Stomach (tissue), 9 donors: Measurements from ENCODE around the gene MDM4. TPM values are rescaled to one million over a fixed set of nuclear protein-coding genes. Genes with fewer than 3 reads are reported as not detected.

Source experiments
- DNase-seq, 2 donors: peaks; one replicate each; pipeline versions ENCODE4 v3.0.0 to v3.0.0-alpha.2; 2013 to 2019
- H3K27ac ChIP-seq, 5 donors: fragments of 200-600 bp in 4 of 5; sonication (generic) in 4 of 5; one replicate each; pipeline ENCODE4 v1.5.1; 2013 to 2019; ENCODE audit warnings: mild to moderate bottlenecking in 1 of 5, moderate library complexity in 1 of 5
- H3K27me3 ChIP-seq, 3 donors: fragments of 200-600 bp; sonication (generic); one replicate each; pipeline ENCODE4 v1.5.1; 2017 to 2019; ENCODE audit warnings: mixed run types in 1 of 3
- H3K36me3 ChIP-seq, 4 donors: fragments of 200-600 bp; sonication (generic); 1 replicate in 3 of 4; 2 replicates in 1 of 4; pipeline ENCODE4 v1.5.1; 2016 to 2019
- H3K4me1 ChIP-seq, 4 donors: fragments of 200-600 bp; sonication (generic); one replicate each; pipeline ENCODE4 v1.5.1; 2016 to 2019
- H3K4me3 ChIP-seq, 4 donors: fragments of 200-600 bp; sonication (generic) in 3 of 4; one replicate each; pipeline ENCODE4 v1.5.1; 2016 to 2019; ENCODE audit warnings: mild to moderate bottlenecking in 1 of 4
- H3K9me3 ChIP-seq, 4 donors: fragments of 200-600 bp; sonication (generic); one replicate each; pipeline ENCODE4 v1.5.1; 2016 to 2019
- CTCF ChIP-seq, 7 experiments: fragments of 450-650 bp in 4 of 7; fragments of 200-600 bp in 3 of 7; sonication (generic) in 3 of 7; IDR thresholded peaks; one replicate each; pipeline ENCODE4 v1.5.1; 2016 to 2019; ENCODE audit warnings: antibody characterized with exemption in 7 of 7, control low read depth in 2 of 7, mild to moderate bottlenecking in 1 of 7
- EP300 ChIP-seq: sonication (generic); formaldehyde crosslinking; IDR thresholded peaks from one replicate; pipeline ENCODE4 v1.6.1; 2017; ENCODE audit warnings: antibody characterized with exemption
- POLR2A ChIP-seq, 4 donors: fragments of 450-650 bp; IDR thresholded peaks; one replicate each; pipeline ENCODE4 v1.6.1; 2016; ENCODE audit warnings: antibody characterized with exemption in 4 of 4, control low read depth in 2 of 4, mild to moderate bottlenecking in 1 of 4, moderate library complexity in 1 of 4
- POLR2AphosphoS5 ChIP-seq, 3 donors: sonication (generic); formaldehyde crosslinking; IDR thresholded peaks; one replicate each; pipeline ENCODE4 v1.6.1; 2016; ENCODE audit warnings: antibody characterized with exemption in 3 of 3
- WGBS, 5 donors: extraction: QIAGEN DNeasy Blood & Tissue Kit in 3 of 5; methylation state at CpG; one replicate each; pipeline versions ENCODE4 v1.1.5 to v1.1.7; 2013 to 2018; 5-methylcytosine and 5-hydroxymethylcytosine counted together
- intact Hi-C: fragments of 100-400 bp; cut with DNase I; formaldehyde crosslinking; loops from one replicate; pipeline ENCODE4 v1.15.1; 2023; ENCODE audit warnings: low total_unique reads
- polyA plus RNA-seq, 3 donors: library from polyadenylated mRNA; stranded (reverse); fragments of 200-250 nt; gene quantifications; one replicate each; pipeline ENCODE4 v1.2.3, GENCODE V29; 2013
- total RNA-seq, 5 donors: library from RNA; depleted of rRNA; stranded (reverse); fragments of >200 nt; gene quantifications; one replicate each; pipeline versions ENCODE4 v1.1.0 to v1.2.3, GENCODE V29; 2014 to 2016
- donor health status: healthy with polysubstance abuse.
- donor health status: Bipolar disorder and iron deficiency.
- donor health status: healthy.

MDM4 gene
- total and polyA plus RNA-seq, 8 donors, result 2.3 to 265 (median 44.4) TPM

DNA sequence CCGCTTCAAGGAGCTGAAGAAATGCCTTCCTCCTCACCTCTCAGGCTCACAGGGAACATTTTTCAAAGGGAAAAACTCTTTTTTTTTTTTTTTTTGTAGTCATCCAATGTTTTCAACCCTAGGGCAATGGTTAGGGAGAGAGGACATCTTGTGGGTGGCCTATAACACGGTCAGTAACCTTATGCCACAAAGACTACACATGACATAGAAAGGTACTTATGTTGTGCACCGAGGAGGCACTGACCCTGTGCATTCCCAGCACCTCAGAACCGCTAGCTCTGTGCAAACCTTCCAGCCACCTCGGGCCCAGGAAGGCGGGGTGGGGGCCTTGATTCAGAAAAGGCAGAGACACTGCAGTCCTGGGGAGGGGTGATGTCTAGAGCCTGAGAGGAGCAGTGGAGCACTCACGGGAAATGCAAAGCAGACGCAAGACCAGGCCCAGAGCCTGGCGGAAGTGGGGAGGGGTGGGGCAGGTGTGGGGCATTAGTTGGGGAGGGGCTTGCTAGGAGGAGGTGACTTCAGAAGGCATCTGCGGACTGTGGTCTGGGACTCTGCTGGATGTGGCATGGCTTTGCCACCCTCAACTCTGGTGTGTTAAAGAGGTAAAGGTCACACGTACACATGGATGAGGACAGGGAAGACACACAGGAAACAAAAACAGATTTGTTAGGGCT lies 68.6 kb downstream of the MDM4 start:
- no peak overlapping the region for H3K4me3 ChIP-seq
- H3K27ac ChIP-seq, result no peak overlapping the region
- TF ChIP-seq CTCF (IDR thresholded peaks at IDR 0.05) (no peak), POLR2AphosphoS5 (IDR thresholded peaks at IDR 0.05) (no peak), EP300 (no peak), POLR2A (IDR thresholded peaks at IDR 0.05) (no peak)
- no peaks in the 10 kb centered on the region for H3K9me3 ChIP-seq
- no peaks in the 10 kb centered on the region for H3K4me1 ChIP-seq
- intact Hi-C loops, result no loop called here
- peaks cover 0 to under 1% (median 0%) of the 10 kb centered on the region in 4 donors for H3K36me3 ChIP-seq
- peak in 1 of 2 donors; percentile 25 for DNase-seq
- WGBS, 5 donors, result 76 to 84% (median 80%) methylated on average over 11 of the region's 11 CpGs
- no peaks in the 10 kb centered on the region for H3K27me3 ChIP-seq

DNA sequence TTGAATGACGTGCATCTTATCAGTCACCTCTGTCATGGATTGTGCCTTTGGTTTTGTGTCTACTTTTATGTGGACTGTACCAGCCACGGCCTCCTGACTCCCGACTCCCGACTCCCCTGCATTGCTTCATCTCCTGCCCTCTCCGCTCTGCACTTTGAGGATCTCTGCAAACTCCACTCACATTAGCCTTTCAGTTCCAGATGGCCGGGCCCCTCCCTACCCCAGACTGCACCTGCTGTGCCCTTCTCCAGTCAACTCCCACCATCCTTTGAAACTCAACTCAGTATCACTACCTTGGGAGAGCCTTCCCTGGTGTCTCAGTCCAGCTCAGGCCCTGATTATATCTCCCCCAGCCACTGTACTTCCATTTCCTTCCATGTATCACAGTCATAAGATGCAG lies 71.4 kb downstream of the MDM4 start:
- H3K4me3 ChIP-seq, result no peak overlapping the region
- no peak for DNase-seq
- H3K27ac ChIP-seq, result no peak overlapping the region
- WGBS, 5 donors, result 83 to 90% (median 87%) methylated on average over 6 of the region's 6 CpGs
- H3K9me3 ChIP-seq, result no peaks in the 10 kb centered on the region
- intact Hi-C loops, result no loop called here
- peaks cover 0 to 11% (median 6%) of the 10 kb centered on the region in 4 donors for H3K4me1 ChIP-seq
- H3K27me3 ChIP-seq, result no peaks in the 10 kb centered on the region
- no peaks in the 10 kb centered on the region for H3K36me3 ChIP-seq
- TF ChIP-seq POLR2AphosphoS5 (IDR thresholded peaks at IDR 0.05), result no peak
- TF ChIP-seq EP300, result no peak
- TF ChIP-seq POLR2A (IDR thresholded peaks at IDR 0.05), result no peak
- TF ChIP-seq CTCF (IDR thresholded peaks at IDR 0.05), result no peak

GRCh38 chr1:204588826-204589225 lies 72.6 kb downstream of the MDM4 start:
- no peak overlapping the region for H3K27ac ChIP-seq
- H3K27me3 ChIP-seq, result no peaks in the 10 kb centered on the region
- no peaks in the 10 kb centered on the region for H3K36me3 ChIP-seq
- no peaks in the 10 kb centered on the region for H3K9me3 ChIP-seq
- H3K4me3 ChIP-seq, result no peak overlapping the region
- peaks cover 0 to 13% (median 7%) of the 10 kb centered on the region in 4 donors for H3K4me1 ChIP-seq
- 73 to 80% (median 74%) methylated on average over 5 of the region's 5 CpGs for WGBS, 5 donors
- TF ChIP-seq POLR2AphosphoS5 (IDR thresholded peaks at IDR 0.05), result no peak
- no peak for TF ChIP-seq POLR2A (IDR thresholded peaks at IDR 0.05)
- TF ChIP-seq EP300, result no peak
- no peak for TF ChIP-seq CTCF (IDR thresholded peaks at IDR 0.05)
- intact Hi-C loops, result no loop called here
- DNase-seq, result no peak

- H3K27ac ChIP-seq, result no peak overlapping the region
- 82 to 91% (median 87%) methylated on average over 8 of the region's 8 CpGs for WGBS, 5 donors
- no peaks in the 10 kb centered on the region for H3K36me3 ChIP-seq
- H3K4me1 ChIP-seq, result peaks cover 0 to 13% (median 7%) of the 10 kb centered on the region in 4 donors
- H3K4me3 ChIP-seq, result no peak overlapping the region
- no peak for DNase-seq
- no peaks in the 10 kb centered on the region for H3K27me3 ChIP-seq
- no peak for TF ChIP-seq EP300
- TF ChIP-seq CTCF (IDR thresholded peaks at IDR 0.05), result no peak
- no peak for TF ChIP-seq POLR2A (IDR thresholded peaks at IDR 0.05)
- no peak for TF ChIP-seq POLR2AphosphoS5 (IDR thresholded peaks at IDR 0.05)
- intact Hi-C loops, result no loop called here
- H3K9me3 ChIP-seq, result no peaks in the 10 kb centered on the region
These were observed 73.3 kb downstream of the MDM4 start for GRCh38 chr1:204589409-204590038.
